Neural progenitor cell (in vitro differentiated cells): Measurements from ENCODE around the gene RIPPLY1. TPM values are rescaled to one million over a fixed set of nuclear protein-coding genes. Genes with fewer than 3 reads are reported as not detected.

Source experiments
- DNase-seq: peaks from one replicate; pipeline ENCODE4 v3.0.0-alpha.2; 2016; ENCODE audit warnings: low spot score
- H2AFZ ChIP-seq: fragments of 200-600 bp; sonication (generic); replicated peaks from 2 replicates; pipeline ENCODE4 v1.6.1; 2016; ENCODE audit warnings: antibody characterized with exemption
- H3F3A ChIP-seq: fragments of 200-600 bp; sonication (generic); 2 replicates; pipeline ENCODE4 v1.6.1; 2016; ENCODE audit warnings: antibody characterized with exemption, low read depth
- H3K27ac ChIP-seq: fragments of 200-600 bp; sonication (generic); 2 replicates; pipeline ENCODE4 v1.5.1; 2016; ENCODE audit warnings: mild to moderate bottlenecking
- H3K27me3 ChIP-seq: fragments of 200-600 bp; sonication (generic); 2 replicates; pipeline ENCODE4 v1.6.1; 2016; ENCODE audit warnings: mild to moderate bottlenecking, moderate library complexity
- H3K36me3 ChIP-seq: fragments of 200-600 bp; sonication (generic); 2 replicates; pipeline ENCODE4 v1.5.1; 2016
- H3K4me1 ChIP-seq: fragments of 200-600 bp; sonication (generic); 2 replicates; pipeline ENCODE4 v1.6.1; 2016; ENCODE audit warnings: mixed run types
- H3K4me2 ChIP-seq: fragments of 200-600 bp; sonication (generic); 2 replicates; pipeline ENCODE4 v1.6.1; 2016
- H3K4me3 ChIP-seq: fragments of 200-600 bp; sonication (generic); 2 replicates; pipeline ENCODE4 v1.5.1; 2016
- H3K79me2 ChIP-seq: fragments of 200-600 bp; sonication (generic); 2 replicates; pipeline ENCODE4 v1.6.1; 2016; ENCODE audit warnings: low read depth
- H3K9ac ChIP-seq: fragments of 200-600 bp; sonication (generic); 2 replicates; pipeline ENCODE4 v1.6.1; 2016
- H3K9me3 ChIP-seq: fragments of 200-600 bp; sonication (generic); 2 replicates; pipeline ENCODE4 v1.5.1; 2016; ENCODE audit warnings: low read depth
- H4K20me1 ChIP-seq: fragments of 200-600 bp; sonication (generic); 2 replicates; pipeline ENCODE4 v1.6.1; 2016; ENCODE audit warnings: low read depth
- H3K27ac Mint-ChIP-seq: 3 replicates; pipeline ENCODE4 v1.8.0; 2021; ENCODE audit warnings: mixed read lengths
- H3K27me3 Mint-ChIP-seq: 2 replicates; pipeline ENCODE4 v1.8.0; 2022; ENCODE audit warnings: low read depth, mild to moderate bottlenecking, inconsistent platforms, moderate library complexity, mixed read lengths; ENCODE audit not compliant: insufficient read depth
- H3K36me3 Mint-ChIP-seq: 3 replicates; pipeline ENCODE4 v1.8.0; 2021; ENCODE audit warnings: mixed read lengths
- H3K4me1 Mint-ChIP-seq: 3 replicates; pipeline ENCODE4 v1.8.0; 2021; ENCODE audit warnings: mixed read lengths
- H3K4me3 Mint-ChIP-seq: 3 replicates; pipeline ENCODE4 v1.8.0; 2021; ENCODE audit warnings: mild to moderate bottlenecking, moderate library complexity, mixed read lengths
- H3K9me3 Mint-ChIP-seq: 3 replicates; pipeline ENCODE4 v1.8.0; 2020; ENCODE audit warnings: mixed read lengths
- CTCF ChIP-seq: fragments of 200-600 bp; sonication (generic); IDR thresholded peaks from 2 replicates; pipeline ENCODE4 v1.5.1; 2017; ENCODE audit warnings: antibody characterized with exemption, mild to moderate bottlenecking
- EZH2 ChIP-seq: fragments of 200-600 bp; sonication (generic); IDR thresholded peaks from 2 replicates; pipeline ENCODE4 v1.6.1; 2017; ENCODE audit warnings: antibody characterized with exemption, mild to moderate bottlenecking, moderate library complexity
- EZH2phosphoT487 ChIP-seq: fragments of 200-600 bp; sonication (generic); IDR thresholded peaks from 2 replicates; pipeline ENCODE4 v1.6.1; 2017; ENCODE audit warnings: antibody characterized with exemption
- total RNA-seq: library from RNA; depleted of rRNA; stranded (reverse); fragments of >200 nt; gene quantifications from 2 replicates; pipeline ENCODE4 v1.2.3, GENCODE V29; 2015; ENCODE audit warnings: low replicate concordance

RIPPLY1 gene
- total RNA-seq, 1 donor from 2014 or later = not detected

- peaks cover 36% of the 10 kb centered on the region for H3K4me1 Mint-ChIP-seq
- Histone ChIP-seq H3K4me2 (no peak overlapping the region), H3K4me3 (no peak overlapping the region), H3K79me2 (no peaks in the 10 kb centered on the region), H3K27me3 (no peaks in the 10 kb centered on the region), H2AFZ (no peak overlapping the region), H3K9ac (no peak overlapping the region), H4K20me1 (no peaks in the 10 kb centered on the region), H3K4me1 (peaks cover 11% of the 10 kb centered on the region), H3K36me3 (no peaks in the 10 kb centered on the region), H3F3A (peaks cover 12% of the 10 kb centered on the region), H3K9me3 (no peaks in the 10 kb centered on the region), H3K27ac (no peak overlapping the region)
- H3K27me3 Mint-ChIP-seq = peaks cover 5% of the 10 kb centered on the region
- TF ChIP-seq EZH2 (no peak), CTCF (no peak), EZH2phosphoT487 (no peak)
- H3K9me3 Mint-ChIP-seq = peaks cover 3% of the 10 kb centered on the region
- no peak overlapping the region for H3K4me3 Mint-ChIP-seq
- no peak for DNase-seq
- H3K27ac Mint-ChIP-seq = no peak overlapping the region
- H3K36me3 Mint-ChIP-seq = no peaks in the 10 kb centered on the region
These were observed 3.9 kb downstream of the RIPPLY1 start for GRCh38 chrX:106899276-106899675.

- H3K4me2 ChIP-seq = no peak overlapping the region
- TF ChIP-seq EZH2phosphoT487 (no peak), CTCF (peak; percentile 57)
- peaks cover 4% of the 10 kb centered on the region for H3K4me1 ChIP-seq
- Mint-ChIP-seq H3K36me3 (no peaks in the 10 kb centered on the region), H3K27me3 (peaks cover 5% of the 10 kb centered on the region), H3K4me1 (peaks cover 29% of the 10 kb centered on the region), H3K4me3 (no peak overlapping the region), H3K27ac (no peak overlapping the region), H3K9me3 (peaks cover 3% of the 10 kb centered on the region)
- H3K36me3 ChIP-seq = no peaks in the 10 kb centered on the region
- no peaks in the 10 kb centered on the region for H3K27me3 ChIP-seq
- no peak overlapping the region for H2AFZ ChIP-seq
- H3K27ac ChIP-seq = no peak overlapping the region
- no peaks in the 10 kb centered on the region for H3K9me3 ChIP-seq
- H3K79me2 ChIP-seq = no peaks in the 10 kb centered on the region
- peak; percentile 68 for DNase-seq
- H3F3A ChIP-seq = peaks cover 3% of the 10 kb centered on the region
- H4K20me1 ChIP-seq = no peaks in the 10 kb centered on the region
- H3K9ac ChIP-seq = no peak overlapping the region
- H3K4me3 ChIP-seq = no peak overlapping the region
These were observed 4.7 kb downstream of the RIPPLY1 start for GRCh38 chrX:106898462-106898861.

- no peak overlapping the region for H3K9ac ChIP-seq
- H3K9me3 ChIP-seq = no peaks in the 10 kb centered on the region
- Mint-ChIP-seq H3K4me3 (no peak overlapping the region), H3K9me3 (peaks cover under 1% of the 10 kb centered on the region), H3K27ac (no peak overlapping the region), H3K36me3 (no peaks in the 10 kb centered on the region), H3K27me3 (peaks cover 5% of the 10 kb centered on the region), H3K4me1 (peaks cover 22% of the 10 kb centered on the region)
- H3K79me2 ChIP-seq = no peaks in the 10 kb centered on the region
- no peak overlapping the region for H3K27ac ChIP-seq
- no peak overlapping the region for H2AFZ ChIP-seq
- no peaks in the 10 kb centered on the region for H3K27me3 ChIP-seq
- DNase-seq = no peak
- no peak overlapping the region for H3K4me3 ChIP-seq
- H3K36me3 ChIP-seq = no peaks in the 10 kb centered on the region
- H3F3A ChIP-seq = no peaks in the 10 kb centered on the region
- no peak overlapping the region for H3K4me2 ChIP-seq
- H4K20me1 ChIP-seq = no peaks in the 10 kb centered on the region
- TF ChIP-seq CTCF = no peak
- TF ChIP-seq EZH2phosphoT487 = no peak
- no peak for TF ChIP-seq EZH2
- H3K4me1 ChIP-seq = no peaks in the 10 kb centered on the region
These were observed 5.9 kb downstream of the RIPPLY1 start for GRCh38 chrX:106897259-106897658.
